GM21825 (cell line): ENCODE measurements around the gene SSBP3.
"Not testable (repeated sequence)": the region's sequence is repeated elsewhere in the genome, so short reads cannot be mapped to it uniquely, and the experiment has no call there.

Experiments
- ATAC-seq: cut with Tn5 transposase; IDR thresholded peaks from one replicate; pipeline ENCODE4 v1.9.1; 2021; ENCODE audit warnings: mild to moderate bottlenecking, moderate library complexity; ENCODE audit not compliant: unreplicated experiment

The SSBP3 gene

GRCh38 chr1:54227891-54228310 is 178.3 kb downstream of the SSBP3 start:
- ATAC-seq = no peak

- no peak for ATAC-seq
Observed at GRCh38 chr1:54227091-54227602, 179.0 kb downstream of the SSBP3 start.

DNA sequence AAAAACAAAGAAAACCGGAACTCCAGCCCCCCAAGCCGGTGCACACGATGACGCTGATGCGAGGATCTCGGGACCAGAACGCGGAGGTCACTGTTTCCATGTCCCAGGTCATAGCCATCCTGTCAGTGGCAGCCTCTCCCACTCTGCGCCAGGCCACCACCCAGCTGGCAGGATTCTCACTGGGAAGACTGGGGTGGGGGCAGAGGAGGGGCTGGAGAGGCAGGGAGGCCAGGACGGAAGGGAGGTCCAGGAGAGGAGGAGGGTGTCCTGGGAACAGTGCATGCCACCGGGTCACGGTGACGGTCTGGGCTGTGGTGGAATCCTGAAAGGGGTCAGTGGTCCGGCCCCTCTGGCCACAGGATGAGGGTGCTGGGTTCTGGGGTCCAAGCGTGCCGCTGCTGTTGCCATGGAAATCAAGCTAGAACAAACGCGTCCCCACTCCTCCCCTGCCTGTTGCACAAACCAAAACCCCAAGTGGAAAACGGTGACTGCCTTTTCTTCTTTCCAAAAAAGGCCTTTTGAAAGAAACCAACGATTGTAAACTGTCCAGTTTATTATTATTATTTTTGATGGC is 180.1 kb downstream of the SSBP3 start:
- ATAC-seq = no peak

DNA sequence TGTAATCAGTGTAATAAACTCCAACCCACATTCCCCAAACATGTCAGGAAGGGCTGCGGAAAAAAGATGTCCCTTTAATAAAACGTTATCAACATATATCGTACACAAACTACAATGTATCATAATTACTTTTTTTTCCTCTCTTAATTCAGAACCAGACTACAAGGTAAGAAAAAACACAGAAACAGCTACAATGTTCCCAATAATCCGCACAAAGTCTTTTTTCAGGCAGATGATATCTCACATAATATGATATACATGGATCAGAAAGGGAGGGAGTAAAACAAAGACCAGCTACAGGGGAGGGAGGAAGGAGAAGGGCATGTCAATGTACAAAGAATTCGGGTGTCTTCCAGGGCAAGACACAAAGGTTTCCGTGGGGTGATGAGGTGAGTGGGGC is 180.8 kb downstream of the SSBP3 start:
- no peak for ATAC-seq

GRCh38 chr1:54224233-54224632 is 182.0 kb downstream of the SSBP3 start:
- ATAC-seq = no peak

GRCh38 chr1:54223441-54224202 is 182.6 kb downstream of the SSBP3 start:
- no peak for ATAC-seq

GRCh38 chr1:54222711-54223110 is 183.5 kb downstream of the SSBP3 start:
- ATAC-seq = no peak

GRCh38 chr1:54221867-54222484 is 184.2 kb downstream of the SSBP3 start:
- ATAC-seq = no peak

DNA sequence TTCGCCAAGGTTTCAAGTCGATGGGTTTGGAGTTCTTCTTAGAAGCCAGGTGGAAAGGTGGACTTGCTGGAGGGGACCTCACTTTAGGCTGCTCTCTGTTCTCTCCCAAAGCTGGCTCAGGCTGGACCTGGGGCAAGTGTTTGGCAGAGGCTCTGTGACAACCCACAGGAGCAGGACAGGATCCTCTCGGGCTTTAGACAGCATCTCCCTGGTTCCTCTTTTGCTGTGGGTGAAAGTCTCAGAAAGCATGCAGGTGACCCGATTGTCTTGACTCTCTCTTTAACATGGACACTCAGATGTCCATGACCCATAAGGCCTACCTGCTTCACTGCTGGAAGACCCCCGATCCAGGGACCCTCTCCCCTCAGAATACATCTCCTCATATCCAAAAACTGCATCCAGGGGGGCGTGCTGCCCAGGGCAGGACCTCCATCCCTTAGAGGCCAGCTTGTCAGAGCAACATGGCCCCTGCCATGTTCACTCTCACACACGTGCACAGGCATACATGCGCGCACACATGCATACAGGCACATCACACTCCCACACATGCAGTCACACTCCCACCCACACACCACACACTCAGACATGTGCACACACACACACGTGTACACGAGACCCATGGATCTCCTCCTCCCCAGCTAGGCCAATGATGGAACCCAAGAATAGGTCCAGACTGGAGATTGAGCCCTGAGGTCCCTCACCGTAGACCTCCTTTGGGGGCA is 184.9 kb downstream of the SSBP3 start:
- ATAC-seq = no peak

GRCh38 chr1:54220004-54220811 is 186.0 kb downstream of the SSBP3 start:
- ATAC-seq = no peak

GRCh38 chr1:54219688-54220003 is 186.5 kb downstream of the SSBP3 start:
- ATAC-seq = no peak

- no peak for ATAC-seq
Observed at GRCh38 chr1:54218883-54219687, 187.1 kb downstream of the SSBP3 start.

DNA sequence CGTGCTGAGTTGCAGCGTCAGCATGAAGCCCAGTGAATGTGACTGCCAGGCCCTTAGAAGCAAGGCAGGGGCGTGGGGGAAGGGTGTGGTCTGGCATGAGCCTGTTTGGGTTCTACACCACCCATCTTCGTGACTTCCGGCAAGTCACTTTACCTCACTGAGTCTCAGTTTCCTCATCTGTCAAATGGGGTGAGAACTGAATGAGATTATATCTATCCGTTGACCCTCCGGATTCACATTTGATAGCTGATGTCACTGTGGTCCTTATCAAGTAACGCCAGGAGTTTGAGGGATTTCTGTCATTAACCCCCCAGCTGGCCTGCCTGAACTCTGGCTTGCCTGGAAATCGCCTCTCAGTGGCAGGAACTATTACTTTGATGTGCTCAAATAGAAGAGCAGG is 190.7 kb downstream of the SSBP3 start:
- ATAC-seq = no peak

DNA sequence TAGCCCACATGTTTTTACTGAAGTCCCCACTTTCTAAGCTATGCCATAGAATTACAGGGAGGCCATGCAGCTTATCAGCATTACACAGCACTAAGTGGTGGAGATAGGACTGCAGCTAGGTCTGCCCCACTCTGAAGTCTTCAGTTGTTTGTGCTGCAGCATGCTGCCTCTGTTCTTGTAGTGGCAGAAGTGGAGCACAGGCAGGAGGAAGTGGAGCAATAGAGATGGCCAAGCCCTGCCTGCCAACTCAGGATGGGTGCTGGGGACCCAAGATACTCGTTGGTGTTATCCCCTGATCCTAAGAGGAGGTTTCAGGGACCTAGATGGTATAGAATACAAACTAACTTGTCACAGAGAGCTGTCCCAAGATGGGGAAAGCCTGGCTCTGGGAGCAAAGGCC is 193.3 kb downstream of the SSBP3 start:
- no peak for ATAC-seq

GRCh38 chr1:54207896-54208295 is 198.3 kb downstream of the SSBP3 start:
- ATAC-seq = not testable (repeated sequence)

GRCh38 chr1:54207287-54207686 is 198.9 kb downstream of the SSBP3 start:
- ATAC-seq = no peak

DNA sequence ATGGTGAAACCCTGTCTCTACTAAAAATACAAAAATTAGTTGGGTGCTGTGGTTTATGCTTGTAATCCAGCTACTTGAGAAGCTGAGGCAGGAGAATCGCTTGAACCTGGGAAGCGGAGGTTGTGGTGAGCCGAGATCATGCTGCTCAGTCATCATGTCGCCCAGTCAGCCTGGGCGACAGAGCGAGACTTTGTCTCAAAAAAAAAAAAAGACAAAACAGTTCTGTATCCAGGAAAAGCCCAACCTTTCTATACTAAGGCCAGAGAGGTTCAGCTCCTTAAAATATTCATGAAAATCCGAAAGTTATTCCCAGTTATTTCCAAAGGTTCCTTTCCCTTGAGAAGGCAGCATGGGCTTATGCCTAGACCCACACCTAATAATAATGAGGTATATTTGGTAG is 202.0 kb downstream of the SSBP3 start:
- ATAC-seq = no peak

GRCh38 chr1:54200519-54200997 is 205.6 kb downstream of the SSBP3 start:
- ATAC-seq = no peak

DNA sequence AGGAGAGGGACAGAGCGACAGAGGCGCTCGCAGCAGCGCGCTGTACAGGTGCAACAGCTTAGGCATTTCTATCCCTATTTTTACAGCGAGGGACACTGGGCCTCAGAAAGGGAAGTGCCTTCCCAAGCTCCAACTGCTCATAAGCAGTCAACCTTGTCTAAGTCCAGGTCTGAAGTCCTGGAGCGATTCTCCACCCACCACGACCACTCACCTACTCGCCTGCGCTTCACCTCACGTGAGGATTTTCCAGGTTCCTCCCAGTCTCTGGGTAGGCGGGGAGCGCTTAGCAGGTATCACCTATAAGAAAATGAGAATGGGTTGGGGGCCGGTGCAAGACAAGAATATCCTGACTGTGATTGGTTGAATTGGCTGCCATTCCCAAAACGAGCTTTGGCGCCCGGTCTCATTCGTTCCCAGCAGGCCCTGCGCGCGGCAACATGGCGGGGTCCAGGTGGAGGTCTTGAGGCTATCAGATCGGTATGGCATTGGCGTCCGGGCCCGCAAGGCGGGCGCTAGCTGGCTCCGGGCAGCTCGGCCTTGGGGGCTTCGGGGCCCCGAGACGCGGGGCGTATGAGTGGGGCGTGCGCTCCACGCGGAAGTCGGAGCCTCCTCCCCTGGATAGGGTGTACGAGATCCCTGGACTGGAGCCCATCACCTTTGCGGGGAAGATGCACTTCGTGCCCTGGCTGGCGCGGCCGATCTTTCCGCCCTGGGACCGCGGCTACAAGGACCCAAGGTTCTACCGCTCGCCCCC is 206.3 kb downstream of the SSBP3 start, which contains the start of the genes CYB5RL and MRPL37:
TSS of gene CYB5RL (minus strand) at position 266 of the 754 bp plus-strand sequence. CDS start 4,414 bp downstream, outside the sequence.
TSS of gene MRPL37 (plus strand) at position 403 of the 754 bp plus-strand sequence. CDS start at position 480, 77 bp downstream.
- ATAC-seq = peak; percentile 95
